Epithelial cell of prostate (primary cell): ENCODE results near the gene SLC39A11.
"Not testable (repeated sequence)": the region's sequence is repeated elsewhere in the genome, so short reads cannot be mapped to it uniquely, and the experiment has no call there.

Source experiments
- DNase-seq: peaks from one replicate; pipeline ENCODE4 v3.0.0-alpha.2; 2011; ENCODE audit warnings: low read depth, low spot score
- H3K27ac ChIP-seq: fragments of 450-650 bp; 2 replicates; pipeline ENCODE4 v1.5.1; 2017; ENCODE audit warnings: mild to moderate bottlenecking

SLC39A11 gene

GRCh38 chr17:73112246-73112645, 19.8 kb upstream of the SLC39A11 start:
- no peak overlapping the region for H3K27ac ChIP-seq
- DNase-seq, result no peak

GRCh38 chr17:73111386-73111785, 18.9 kb upstream of the SLC39A11 start:
- no peak for DNase-seq
- H3K27ac ChIP-seq, result no peak overlapping the region

- no peak overlapping the region for H3K27ac ChIP-seq
- no peak for DNase-seq
Observed at GRCh38 chr17:73107191-73107590, 14.7 kb upstream of the SLC39A11 start.

- no peak overlapping the region for H3K27ac ChIP-seq
- DNase-seq, result no peak
Observed at GRCh38 chr17:73105431-73105830, 12.9 kb upstream of the SLC39A11 start.

- no peak overlapping the region for H3K27ac ChIP-seq
- no peak for DNase-seq
Observed at GRCh38 chr17:73104450-73104849, 12.0 kb upstream of the SLC39A11 start.

GRCh38 chr17:73103641-73104335, 11.3 kb upstream of the SLC39A11 start:
- H3K27ac ChIP-seq, result no peak overlapping the region
- DNase-seq, result no peak

- DNase-seq, result no peak
- H3K27ac ChIP-seq, result no peak overlapping the region
Observed at GRCh38 chr17:73101031-73101430, 8.5 kb upstream of the SLC39A11 start.

GRCh38 chr17:73100363-73100762, 7.9 kb upstream of the SLC39A11 start:
- no peak overlapping the region for H3K27ac ChIP-seq
- DNase-seq, result no peak

- H3K27ac ChIP-seq, result no peak overlapping the region
- no peak for DNase-seq
Observed at GRCh38 chr17:73099511-73099910, 7.0 kb upstream of the SLC39A11 start.

- H3K27ac ChIP-seq, result no peak overlapping the region
- DNase-seq, result no peak
Observed at GRCh38 chr17:73098919-73099318, 6.4 kb upstream of the SLC39A11 start.

GRCh38 chr17:73097973-73098765, 5.7 kb upstream of the SLC39A11 start:
- DNase-seq, H3K27ac ChIP-seq: not testable (repeated sequence)

- no peak overlapping the region for H3K27ac ChIP-seq
- DNase-seq, result no peak
Observed at GRCh38 chr17:73096866-73097265, 4.4 kb upstream of the SLC39A11 start.

- no peak overlapping the region for H3K27ac ChIP-seq
- DNase-seq, result no peak
Observed at GRCh38 chr17:73096211-73096610, 3.7 kb upstream of the SLC39A11 start.

GRCh38 chr17:73093286-73093685, 798 bp upstream of the SLC39A11 start:
- no peak for DNase-seq
- no peak overlapping the region for H3K27ac ChIP-seq

GRCh38 chr17:73091770-73092522, 542 bp downstream of the SLC39A11 start:
- peak; percentile 41 for DNase-seq
- peak overlapping the region; percentile 17 for H3K27ac ChIP-seq

- H3K27ac ChIP-seq, result no peak overlapping the region
Observed at GRCh38 chr17:73091410-73091769, 1.1 kb downstream of the SLC39A11 start.

GRCh38 chr17:73090396-73091202, 1.9 kb downstream of the SLC39A11 start:
- no peak overlapping the region for H3K27ac ChIP-seq
- DNase-seq, result no peak

More at GRCh38 chr17:73091410-73091769, 1.1 kb downstream of the SLC39A11 start:
- no peak for DNase-seq

- DNase-seq, result no peak
- H3K27ac ChIP-seq, result no peak overlapping the region
Observed at GRCh38 chr17:73089322-73090317, 2.9 kb downstream of the SLC39A11 start.

- no peak overlapping the region for H3K27ac ChIP-seq
- no peak for DNase-seq
Observed at GRCh38 chr17:73088561-73088960, 3.9 kb downstream of the SLC39A11 start.
